Activated T-cell treated with anti-CD3 and anti-CD28 coated beads, Interleukin-2, amount 50 U/mL, for 4 hours (primary cell): Measurements from ENCODE around the gene SLIT3. TPM values are rescaled to one million over a fixed set of nuclear protein-coding genes. Genes with fewer than 3 reads are reported as not detected.
A peak's percentile ranks its signal among the peaks of the same experiment; 100 is the strongest.
"Not testable (repeated sequence)": the region's sequence is repeated elsewhere in the genome, so short reads cannot be mapped to it uniquely, and the experiment has no call there.

Source experiments
- ATAC-seq, 2 donors: fragments of 200-7000 bp; cut with Tn5 transposase; one replicate each; pipeline ENCODE4 v1.10.0; 2021
- DNase-seq: peaks from one replicate; pipeline ENCODE4 v3.0.0-alpha.2; 2020
- H3K27me3 Mint-ChIP-seq: one replicate; pipeline ENCODE4 v1.8.0; 2021; ENCODE audit warnings: low read depth, mixed read lengths
- H3K36me3 Mint-ChIP-seq: one replicate; pipeline ENCODE4 v1.8.0; 2022; ENCODE audit warnings: mixed read lengths; ENCODE audit not compliant: insufficient read depth
- H3K4me1 Mint-ChIP-seq: one replicate; pipeline ENCODE4 v1.8.0; 2021; ENCODE audit warnings: low read depth, mixed read lengths
- H3K4me3 Mint-ChIP-seq: one replicate; pipeline ENCODE4 v1.8.0; 2021; ENCODE audit warnings: mild to moderate bottlenecking, moderate library complexity, mixed read lengths
- H3K9me3 Mint-ChIP-seq: one replicate; pipeline ENCODE4 v1.8.0; 2021; ENCODE audit warnings: mixed read lengths
- total RNA-seq, 3 donors: library from RNA; stranded (reverse); gene quantifications; one replicate each; pipeline ENCODE4 v1.2.1, GENCODE V29; 2021

The SLIT3 gene
- total RNA-seq, 3 donors from 2014 or later = 0.03 to 0.16 (median 0.03) TPM

DNA sequence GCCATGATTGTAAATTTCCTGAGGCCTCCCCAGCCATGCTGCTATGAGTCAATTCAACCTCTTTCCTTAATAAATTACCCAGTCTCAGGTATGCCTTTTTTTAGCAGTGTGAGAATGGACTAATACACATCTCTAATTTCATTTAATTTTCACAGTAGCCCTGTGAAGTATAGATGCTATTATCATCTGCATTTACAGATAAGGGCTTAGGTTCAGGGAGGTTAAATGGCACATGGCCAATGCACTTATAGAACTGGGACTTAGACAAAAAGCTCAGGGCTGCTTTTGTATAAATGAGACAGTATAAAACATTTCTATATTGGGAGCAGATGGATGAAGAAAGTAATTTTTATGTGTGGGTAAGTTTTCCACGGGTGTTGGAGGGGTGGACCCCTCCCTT is 658.9 kb downstream of the SLIT3 start:
- no peaks in the 10 kb centered on the region for H3K4me1 Mint-ChIP-seq
- no peak for ATAC-seq
- H3K36me3 Mint-ChIP-seq = peaks cover 1% of the 10 kb centered on the region
- no peak overlapping the region for H3K4me3 Mint-ChIP-seq
- no peaks in the 10 kb centered on the region for H3K9me3 Mint-ChIP-seq
- no peaks in the 10 kb centered on the region for H3K27me3 Mint-ChIP-seq
- DNase-seq = no peak

DNA sequence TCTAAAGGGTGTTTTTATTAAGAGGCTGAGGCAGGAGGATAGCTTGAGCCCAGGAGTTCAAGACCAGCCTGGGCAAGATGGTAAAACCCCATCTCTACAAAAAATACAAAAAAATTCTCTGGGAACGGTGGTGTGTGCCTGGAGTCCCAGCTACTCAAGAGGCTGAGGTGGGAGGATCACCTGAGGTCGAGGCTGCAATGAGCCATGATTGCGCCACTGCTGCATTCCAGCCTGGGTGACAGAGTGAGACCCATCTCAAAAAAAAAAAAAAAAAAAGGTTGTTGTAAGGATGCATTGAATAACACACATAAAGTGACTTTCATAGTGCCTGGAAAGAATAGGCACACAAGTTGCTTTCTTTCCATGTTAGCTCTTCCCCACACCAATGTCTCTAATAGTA is 662.1 kb downstream of the SLIT3 start:
- H3K4me1 Mint-ChIP-seq, H3K9me3 Mint-ChIP-seq, H3K27me3 Mint-ChIP-seq, DNase-seq, H3K36me3 Mint-ChIP-seq, ATAC-seq, H3K4me3 Mint-ChIP-seq: not testable (repeated sequence)

- no peak overlapping the region for H3K4me3 Mint-ChIP-seq
- H3K9me3 Mint-ChIP-seq = no peaks in the 10 kb centered on the region
- ATAC-seq (no peak), DNase-seq (no peak)
- no peaks in the 10 kb centered on the region for H3K4me1 Mint-ChIP-seq
- no peaks in the 10 kb centered on the region for H3K36me3 Mint-ChIP-seq
- no peaks in the 10 kb centered on the region for H3K27me3 Mint-ChIP-seq
Measured at GRCh38 chr5:168637793-168638192, 663.1 kb downstream of the SLIT3 start.

DNA sequence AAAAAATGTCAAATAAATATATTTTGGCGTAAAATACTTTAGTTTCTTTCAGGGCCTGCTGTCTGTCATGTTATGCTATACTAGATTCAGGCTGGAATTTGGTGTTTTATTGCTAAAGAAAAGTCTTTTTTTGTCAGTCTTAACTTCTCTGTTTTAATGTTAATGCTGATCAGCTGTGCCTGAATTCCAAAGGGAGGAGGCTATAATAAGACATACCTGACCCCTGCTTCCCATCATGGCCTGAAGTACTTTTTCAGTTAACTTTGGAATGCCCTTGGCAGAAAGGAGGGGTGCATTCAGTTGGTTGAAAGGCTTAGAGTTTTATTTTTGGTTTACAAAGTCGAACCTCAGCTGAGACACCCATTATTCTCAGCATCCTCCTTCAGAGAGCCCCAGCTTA is 663.7 kb downstream of the SLIT3 start:
- no peak for DNase-seq
- Mint-ChIP-seq H3K9me3 (no peaks in the 10 kb centered on the region), H3K4me3 (no peak overlapping the region), H3K4me1 (no peaks in the 10 kb centered on the region), H3K36me3 (no peaks in the 10 kb centered on the region), H3K27me3 (no peaks in the 10 kb centered on the region)
- no peak for ATAC-seq

- H3K4me3 Mint-ChIP-seq, ATAC-seq: not testable (repeated sequence)
Measured at GRCh38 chr5:168630958-168631357, 670.0 kb downstream of the SLIT3 start.

GRCh38 chr5:168624850-168625364 is 676.0 kb downstream of the SLIT3 start:
- Mint-ChIP-seq H3K4me3 (no peak overlapping the region), H3K27me3 (peaks cover 22% of the 10 kb centered on the region), H3K9me3 (peaks cover under 1% of the 10 kb centered on the region), H3K36me3 (no peaks in the 10 kb centered on the region), H3K4me1 (no peaks in the 10 kb centered on the region)
- DNase-seq (no peak), ATAC-seq (no peak)

More at GRCh38 chr5:168630958-168631357, 670.0 kb downstream of the SLIT3 start:
- peaks cover 27% of the 10 kb centered on the region for H3K27me3 Mint-ChIP-seq
- not testable (repeated sequence) for H3K9me3 Mint-ChIP-seq, DNase-seq, H3K4me1 Mint-ChIP-seq, H3K36me3 Mint-ChIP-seq

- no peak overlapping the region for H3K4me3 Mint-ChIP-seq
- DNase-seq (no peak), ATAC-seq (no peak)
- H3K27me3 Mint-ChIP-seq = peaks cover 6% of the 10 kb centered on the region
- H3K36me3 Mint-ChIP-seq = no peaks in the 10 kb centered on the region
- no peaks in the 10 kb centered on the region for H3K4me1 Mint-ChIP-seq
- no peaks in the 10 kb centered on the region for H3K9me3 Mint-ChIP-seq
Measured at GRCh38 chr5:168620807-168621206, 680.1 kb downstream of the SLIT3 start.

DNA sequence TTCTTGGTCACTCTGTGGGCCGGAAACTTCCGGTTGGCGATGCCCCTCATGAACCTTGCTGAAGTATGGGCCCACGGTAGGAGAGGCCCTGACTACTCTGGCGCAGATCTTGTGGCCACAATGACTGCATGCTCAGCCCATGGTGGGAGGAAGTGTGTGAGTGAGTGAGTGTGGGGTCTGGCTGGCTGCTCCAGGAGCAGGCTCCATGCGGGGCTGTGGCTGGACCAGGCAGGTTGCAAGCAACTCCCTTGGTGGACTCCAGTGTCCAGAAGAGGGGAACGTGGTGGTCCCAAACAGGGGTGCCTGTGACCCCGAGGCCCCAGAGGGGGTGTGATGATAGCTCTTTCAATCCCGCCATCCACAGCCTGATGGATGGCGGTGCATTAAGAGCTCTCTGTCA is 686.3 kb downstream of the SLIT3 start:
- Mint-ChIP-seq H3K9me3 (no peaks in the 10 kb centered on the region), H3K4me3 (no peak overlapping the region), H3K36me3 (peaks cover 3% of the 10 kb centered on the region), H3K4me1 (peaks cover 11% of the 10 kb centered on the region), H3K27me3 (no peaks in the 10 kb centered on the region)
- no peak for ATAC-seq
- no peak for DNase-seq

DNA sequence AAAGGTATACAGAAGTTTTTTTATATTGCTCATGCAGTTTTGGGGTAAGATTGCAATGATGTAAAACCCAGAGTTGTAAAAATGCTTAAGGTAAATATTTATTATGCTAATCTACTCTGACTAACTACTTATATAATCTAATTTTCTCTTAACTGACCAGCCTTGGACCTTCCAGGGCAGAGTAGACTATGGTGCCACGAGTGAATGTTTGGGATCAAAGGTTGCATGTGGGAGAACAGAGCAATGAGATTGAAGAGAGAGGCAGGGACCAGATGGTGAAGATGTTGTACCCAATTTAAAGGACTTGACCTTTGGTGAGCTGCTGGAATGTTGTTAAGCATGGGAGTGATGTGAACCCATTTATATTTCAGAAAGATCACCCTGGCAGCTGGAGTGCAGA is 686.9 kb downstream of the SLIT3 start:
- no peaks in the 10 kb centered on the region for H3K9me3 Mint-ChIP-seq
- H3K27me3 Mint-ChIP-seq = no peaks in the 10 kb centered on the region
- H3K4me1 Mint-ChIP-seq = peaks cover 11% of the 10 kb centered on the region
- no peak for DNase-seq
- no peak overlapping the region for H3K4me3 Mint-ChIP-seq
- H3K36me3 Mint-ChIP-seq = peaks cover 3% of the 10 kb centered on the region
- ATAC-seq = no peak

- Mint-ChIP-seq H3K36me3 (peaks cover 3% of the 10 kb centered on the region), H3K4me1 (peaks cover 11% of the 10 kb centered on the region), H3K27me3 (no peaks in the 10 kb centered on the region), H3K9me3 (no peaks in the 10 kb centered on the region), H3K4me3 (no peak overlapping the region)
- no peak for DNase-seq
- no peak for ATAC-seq
Measured at GRCh38 chr5:168613396-168613795, 687.5 kb downstream of the SLIT3 start.

DNA sequence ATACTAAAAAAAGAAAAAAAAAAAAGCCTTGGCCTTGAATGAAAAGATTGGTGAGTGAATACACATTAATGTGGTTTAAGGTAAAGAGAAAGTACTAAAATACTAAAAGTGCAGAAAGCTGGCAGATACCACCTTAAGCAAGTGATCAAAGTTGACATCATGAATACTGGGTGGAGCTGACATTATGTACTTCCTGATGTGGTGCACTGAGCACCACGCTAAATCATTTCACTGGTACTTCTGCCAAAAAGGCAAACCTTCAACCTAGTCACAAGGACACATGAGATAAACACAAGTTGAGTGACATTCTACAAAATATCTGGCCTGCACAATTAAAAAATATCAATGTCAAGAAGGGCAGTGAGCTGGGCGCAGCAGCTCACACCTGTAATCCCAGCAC is 687.9 kb downstream of the SLIT3 start:
- Mint-ChIP-seq H3K4me1 (peaks cover 12% of the 10 kb centered on the region), H3K36me3 (peaks cover 3% of the 10 kb centered on the region), H3K27me3 (no peaks in the 10 kb centered on the region), H3K4me3 (peak overlapping the region; percentile 9), H3K9me3 (no peaks in the 10 kb centered on the region)
- ATAC-seq = peak; percentile 73
- DNase-seq = no peak

DNA sequence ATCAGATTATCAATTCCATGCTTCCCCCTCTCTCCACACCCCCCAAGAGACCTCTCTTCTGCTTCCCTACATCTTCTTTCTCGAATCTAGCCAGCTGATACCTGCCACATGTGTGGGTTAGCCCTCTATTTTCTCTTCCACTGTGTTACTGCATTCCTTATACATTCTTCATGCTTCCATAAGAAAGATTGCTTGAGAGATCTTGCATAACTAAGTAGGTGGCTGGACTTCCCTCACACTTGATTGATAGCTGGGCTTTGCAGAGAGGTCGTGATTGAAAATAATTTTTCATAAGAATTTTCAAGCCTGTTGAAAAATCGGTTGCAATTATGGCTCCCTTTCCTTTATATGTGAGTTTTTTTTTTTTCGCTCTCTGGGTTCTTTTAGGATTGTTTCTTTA is 688.8 kb downstream of the SLIT3 start:
- Mint-ChIP-seq H3K4me1 (peaks cover 13% of the 10 kb centered on the region), H3K27me3 (no peaks in the 10 kb centered on the region), H3K9me3 (no peaks in the 10 kb centered on the region), H3K4me3 (no peak overlapping the region), H3K36me3 (peaks cover 3% of the 10 kb centered on the region)
- ATAC-seq = no peak
- DNase-seq = no peak
